Measurements from ENCODE around the gene OR2Y1. TPM values are rescaled to one million over a fixed set of nuclear protein-coding genes. Genes with fewer than 3 reads are reported as not detected.
"Not testable (repeated sequence)": the region's sequence is repeated elsewhere in the genome, so short reads cannot be mapped to it uniquely, and the experiment has no call there.

The OR2Y1 gene
- total RNA-seq, 2 donors from 2014 or later, result not detected

- Mint-ChIP-seq H3K4me3 (no peak overlapping the region), H3K27ac (no peak overlapping the region), H3K4me1 (ENCODE audit: low read depth in 2 of 2) (no peaks in the 10 kb centered on the region), H3K9me3 (no peaks in the 10 kb centered on the region), H3K27me3 (peaks cover 6 to 17% of the 10 kb centered on the region in 2 donors), H3K36me3 (no peaks in the 10 kb centered on the region)
- DNase-seq (ENCODE audit: low spot score), result no peak
- ATAC-seq, result no peak
Measured at GRCh38 chr5:180777475-180777874, 37.6 kb upstream of the OR2Y1 start.

DNA sequence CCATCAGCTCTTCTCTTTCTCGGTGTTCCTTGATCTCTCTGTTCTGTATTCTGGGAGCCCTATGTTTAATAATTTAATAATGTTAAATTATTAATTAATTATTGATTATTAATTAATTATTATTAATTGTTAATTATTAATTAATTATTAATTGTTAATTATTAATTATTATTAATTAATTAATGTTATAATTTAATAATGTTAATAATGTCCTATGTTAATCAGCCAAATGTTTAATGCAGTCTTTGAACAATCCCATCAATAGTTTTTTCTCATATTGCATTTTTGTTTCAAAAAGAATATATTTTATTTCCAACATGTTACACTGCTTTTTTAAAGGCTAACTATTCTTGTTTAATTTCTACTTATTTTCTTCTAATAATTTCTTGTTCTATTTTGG lies 36.5 kb upstream of the OR2Y1 start:
- Mint-ChIP-seq H3K4me1 (ENCODE audit: low read depth in 2 of 2) (no peaks in the 10 kb centered on the region), H3K9me3 (no peaks in the 10 kb centered on the region), H3K36me3 (peaks cover 4% of the 10 kb centered on the region), H3K27me3 (peaks cover 6 to 18% of the 10 kb centered on the region in 2 donors), H3K27ac (no peak overlapping the region), H3K4me3 (no peak overlapping the region)
- DNase-seq (ENCODE audit: low spot score) (no peak), ATAC-seq (no peak)

DNA sequence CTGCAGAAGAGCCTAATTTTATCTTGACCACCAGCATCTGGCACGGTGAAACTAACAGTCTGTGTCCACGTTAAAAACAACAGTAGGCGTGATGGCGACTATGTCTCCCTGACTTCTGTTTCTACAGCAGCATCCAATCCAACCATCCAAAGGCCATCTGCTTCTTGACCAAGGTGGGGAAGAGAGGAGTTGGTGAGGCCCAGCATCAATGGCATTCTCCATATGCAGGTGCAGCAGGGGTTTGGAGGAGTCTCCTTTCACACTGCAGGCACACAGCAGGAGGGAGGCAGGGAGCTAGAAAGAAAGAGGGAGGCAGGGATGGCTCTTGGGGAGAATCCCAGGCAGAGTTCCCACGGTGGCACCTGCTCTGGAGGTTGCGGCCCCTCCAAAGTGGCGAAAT lies 35.8 kb upstream of the OR2Y1 start:
- Mint-ChIP-seq H3K27me3 (peaks cover 6 to 18% of the 10 kb centered on the region in 2 donors), H3K27ac (no peak overlapping the region), H3K4me1 (ENCODE audit: low read depth in 2 of 2) (no peaks in the 10 kb centered on the region), H3K9me3 (no peaks in the 10 kb centered on the region), H3K4me3 (no peak overlapping the region), H3K36me3 (peaks cover 4% of the 10 kb centered on the region)
- DNase-seq (ENCODE audit: low spot score) (no peak), ATAC-seq (no peak)

GRCh38 chr5:180771839-180772238 lies 32.0 kb upstream of the OR2Y1 start:
- H3K36me3 Mint-ChIP-seq, result peaks cover 4% of the 10 kb centered on the region
- H3K27me3 Mint-ChIP-seq, result peaks cover 11 to 23% of the 10 kb centered on the region in 2 donors
- H3K9me3 Mint-ChIP-seq, result no peaks in the 10 kb centered on the region
- ATAC-seq (no peak), DNase-seq (ENCODE audit: low spot score) (no peak)
- H3K4me3 Mint-ChIP-seq, result no peak overlapping the region
- H3K27ac Mint-ChIP-seq, result no peak overlapping the region
- H3K4me1 Mint-ChIP-seq (ENCODE audit: low read depth in 2 of 2), result no peaks in the 10 kb centered on the region

DNA sequence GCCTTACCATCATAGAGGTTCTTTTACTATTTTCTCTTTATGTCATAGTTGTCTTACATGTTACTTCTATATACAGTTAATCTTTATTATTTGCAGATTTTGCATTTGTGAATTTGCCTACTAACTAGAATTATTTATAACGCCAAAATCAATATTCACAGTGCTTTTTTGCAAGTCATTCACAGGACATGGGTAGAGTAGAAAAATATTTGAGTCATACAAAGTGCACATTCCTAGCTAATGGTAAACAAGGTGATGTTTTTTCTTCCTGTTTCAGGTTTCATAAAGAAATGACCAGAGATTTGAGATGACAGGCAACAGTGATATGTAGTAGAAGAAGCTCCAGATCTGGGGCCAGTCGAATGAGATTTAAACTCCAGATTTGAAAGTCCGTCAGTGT lies 30.0 kb upstream of the OR2Y1 start:
- no peak for DNase-seq (ENCODE audit: low spot score)

DNA sequence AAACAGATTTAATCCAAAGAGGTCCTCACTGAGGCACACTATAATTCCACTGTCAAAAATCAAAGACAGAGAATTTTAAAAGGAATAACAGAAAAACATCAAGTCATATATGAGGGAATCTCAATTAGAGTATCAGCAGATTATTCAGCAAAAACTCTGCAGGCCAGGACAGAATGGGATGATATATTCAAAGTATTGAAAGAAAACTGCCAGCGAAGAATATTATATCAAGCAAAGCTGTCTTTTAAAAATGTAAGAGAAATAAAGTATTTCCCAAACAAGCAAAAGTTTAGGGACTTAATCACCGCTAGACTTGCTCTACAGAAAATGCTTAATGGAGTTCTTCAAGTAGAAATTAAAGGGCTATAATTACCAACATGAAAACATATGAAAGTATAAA lies 15.7 kb upstream of the OR2Y1 start:
- peaks cover 3% of the 10 kb centered on the region for H3K9me3 Mint-ChIP-seq
- H3K36me3 Mint-ChIP-seq, result peaks cover 13% of the 10 kb centered on the region
- no peak overlapping the region for H3K4me3 Mint-ChIP-seq
- peaks cover 14 to 34% of the 10 kb centered on the region in 2 donors for H3K27me3 Mint-ChIP-seq
- no peaks in the 10 kb centered on the region for H3K4me1 Mint-ChIP-seq (ENCODE audit: low read depth in 2 of 2)
- ATAC-seq (no peak), DNase-seq (ENCODE audit: low spot score) (no peak)
- no peak overlapping the region for H3K27ac Mint-ChIP-seq

More for the DNA sequence above, 30.0 kb upstream of the OR2Y1 start:
- no peaks in the 10 kb centered on the region for H3K4me1 Mint-ChIP-seq (ENCODE audit: low read depth in 2 of 2)
- no peak for ATAC-seq
- H3K27me3 Mint-ChIP-seq, result peaks cover 21 to 30% of the 10 kb centered on the region in 2 donors
- no peaks in the 10 kb centered on the region for H3K9me3 Mint-ChIP-seq
- no peak overlapping the region for H3K4me3 Mint-ChIP-seq
- H3K36me3 Mint-ChIP-seq, result peaks cover 4% of the 10 kb centered on the region
- H3K27ac Mint-ChIP-seq, result no peak overlapping the region

- no peak for ATAC-seq
Measured at GRCh38 chr5:180744253-180744652, 4.4 kb upstream of the OR2Y1 start.

DNA sequence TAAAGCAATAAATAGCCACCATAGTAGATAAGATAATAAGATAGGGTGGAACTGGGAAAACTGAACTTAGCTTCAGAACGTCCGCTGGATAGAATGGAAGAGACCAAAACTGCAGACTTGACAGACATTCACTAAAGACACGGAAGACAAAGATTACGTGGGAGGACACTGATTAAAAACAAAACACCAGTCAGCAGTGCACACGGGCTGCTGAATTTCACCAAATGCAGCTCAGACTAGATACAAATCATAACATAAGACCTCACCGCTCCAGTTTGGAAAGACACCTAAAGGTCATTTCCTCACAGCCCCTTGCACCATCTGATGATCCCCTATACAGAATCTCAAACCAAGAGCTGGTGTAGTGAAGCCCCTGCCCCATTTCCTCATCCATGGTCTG lies 2.9 kb upstream of the OR2Y1 start:
- H3K27ac Mint-ChIP-seq, result no peak overlapping the region
- no peaks in the 10 kb centered on the region for H3K9me3 Mint-ChIP-seq
- DNase-seq (ENCODE audit: low spot score), result no peak
- H3K4me1 Mint-ChIP-seq (ENCODE audit: low read depth in 2 of 2), result no peaks in the 10 kb centered on the region
- ATAC-seq, result no peak
- no peak overlapping the region for H3K4me3 Mint-ChIP-seq
- peaks cover 20 to 25% of the 10 kb centered on the region in 2 donors for H3K27me3 Mint-ChIP-seq
- no peaks in the 10 kb centered on the region for H3K36me3 Mint-ChIP-seq

More at GRCh38 chr5:180744253-180744652, 4.4 kb upstream of the OR2Y1 start:
- DNase-seq (ENCODE audit: low spot score), result no peak
- H3K4me3 Mint-ChIP-seq, result no peak overlapping the region
- no peaks in the 10 kb centered on the region for H3K36me3 Mint-ChIP-seq
- H3K27ac Mint-ChIP-seq, result no peak overlapping the region
- no peaks in the 10 kb centered on the region for H3K9me3 Mint-ChIP-seq
- peaks cover 16 to 23% of the 10 kb centered on the region in 2 donors for H3K27me3 Mint-ChIP-seq
- no peaks in the 10 kb centered on the region for H3K4me1 Mint-ChIP-seq (ENCODE audit: low read depth in 2 of 2)

DNA sequence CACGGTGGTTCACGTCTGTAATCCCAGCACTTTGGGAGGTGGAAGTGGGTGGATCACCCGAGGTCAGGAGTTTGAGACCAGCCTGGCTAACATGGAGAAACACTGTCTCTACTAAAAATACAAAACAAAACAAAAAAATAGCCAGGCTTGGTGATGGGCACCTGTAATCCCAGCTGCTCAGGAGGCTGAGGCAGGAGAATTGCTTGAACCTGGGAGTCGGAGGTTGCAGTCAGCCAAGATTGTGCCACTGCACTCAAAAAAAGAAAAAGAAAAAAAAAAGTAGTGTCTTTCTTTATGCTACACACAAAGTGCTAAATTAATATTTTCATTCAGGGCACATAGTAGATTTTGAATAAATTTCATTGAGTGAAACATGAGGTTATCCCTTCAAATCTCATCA lies 1.1 kb upstream of the OR2Y1 start:
- not testable (repeated sequence) for H3K4me3 Mint-ChIP-seq; H3K4me1 Mint-ChIP-seq (ENCODE audit: low read depth in 2 of 2); H3K9me3 Mint-ChIP-seq; DNase-seq (ENCODE audit: low spot score); H3K36me3 Mint-ChIP-seq; H3K27ac Mint-ChIP-seq; ATAC-seq
- peaks cover 26 to 29% of the 10 kb centered on the region in 2 donors for H3K27me3 Mint-ChIP-seq

GRCh38 chr5:180739271-180739670 lies 587 bp downstream of the OR2Y1 start:
- ATAC-seq (peak in 1 of 2 donors; percentile 17), DNase-seq (ENCODE audit: low spot score) (no peak)
- H3K4me1 Mint-ChIP-seq (ENCODE audit: low read depth in 2 of 2), result no peaks in the 10 kb centered on the region
- peaks cover 30 to 31% of the 10 kb centered on the region in 2 donors for H3K27me3 Mint-ChIP-seq
- H3K9me3 Mint-ChIP-seq, result no peaks in the 10 kb centered on the region
- no peaks in the 10 kb centered on the region for H3K36me3 Mint-ChIP-seq
- H3K4me3 Mint-ChIP-seq, result no peak overlapping the region
- H3K27ac Mint-ChIP-seq, result no peak overlapping the region

DNA sequence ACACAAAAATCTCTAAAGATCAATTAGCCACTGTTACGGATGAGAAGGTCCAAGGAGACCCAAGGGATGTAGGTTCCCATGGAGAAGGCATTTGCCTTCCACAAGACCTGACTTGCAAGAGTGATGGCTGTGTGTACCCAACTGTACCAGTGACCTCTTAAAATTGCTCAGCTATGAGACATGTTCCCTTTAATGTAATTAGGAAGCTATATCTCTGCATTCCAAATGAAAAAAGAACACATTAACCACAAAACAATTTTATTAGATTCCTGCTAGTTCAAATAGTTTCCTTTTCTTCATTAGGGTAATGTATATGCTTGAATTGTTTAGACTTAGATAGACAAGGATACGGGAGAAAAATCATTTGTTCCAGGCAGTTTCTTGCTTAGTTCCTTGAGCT lies 3.3 kb downstream of the OR2Y1 start:
- H3K36me3 Mint-ChIP-seq, result no peaks in the 10 kb centered on the region
- no peak for ATAC-seq
- no peak for DNase-seq (ENCODE audit: low spot score)
- no peaks in the 10 kb centered on the region for H3K9me3 Mint-ChIP-seq
- H3K27ac Mint-ChIP-seq, result no peak overlapping the region
- H3K4me1 Mint-ChIP-seq (ENCODE audit: low read depth in 2 of 2), result no peaks in the 10 kb centered on the region
- H3K4me3 Mint-ChIP-seq, result no peak overlapping the region
- H3K27me3 Mint-ChIP-seq, result peaks cover 36 to 37% of the 10 kb centered on the region in 2 donors

DNA sequence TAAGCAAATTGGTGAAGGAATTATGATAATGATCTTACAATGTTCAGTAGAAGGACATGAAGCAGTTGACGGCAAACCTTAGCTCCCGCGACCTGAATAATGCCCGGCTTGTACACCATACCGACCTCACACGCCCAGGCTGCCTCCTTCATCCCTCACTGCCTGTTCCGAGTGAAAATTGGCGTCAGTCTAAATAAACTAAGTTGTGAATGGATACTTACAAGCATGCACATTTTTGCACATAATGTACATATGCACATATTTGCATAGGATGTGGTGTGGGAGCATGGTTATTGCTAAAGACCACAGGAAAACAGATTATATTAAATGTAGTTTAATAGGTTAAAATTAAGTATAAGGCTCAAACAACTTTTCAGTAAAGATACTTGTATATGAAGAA lies 14.9 kb downstream of the OR2Y1 start:
- no peaks in the 10 kb centered on the region for H3K9me3 Mint-ChIP-seq
- no peaks in the 10 kb centered on the region for H3K4me1 Mint-ChIP-seq (ENCODE audit: low read depth in 2 of 2)
- H3K36me3 Mint-ChIP-seq, result no peaks in the 10 kb centered on the region
- no peak overlapping the region for H3K4me3 Mint-ChIP-seq
- peaks cover 12 to 36% of the 10 kb centered on the region in 2 donors for H3K27me3 Mint-ChIP-seq
- ATAC-seq, result no peak
- no peak for DNase-seq (ENCODE audit: low spot score)
- H3K27ac Mint-ChIP-seq, result no peak overlapping the region

- DNase-seq (ENCODE audit: low spot score) (no peak), ATAC-seq (no peak)
- H3K4me3 Mint-ChIP-seq, result no peak overlapping the region
- H3K4me1 Mint-ChIP-seq (ENCODE audit: low read depth in 2 of 2), result no peaks in the 10 kb centered on the region
- peaks cover 12 to 36% of the 10 kb centered on the region in 2 donors for H3K27me3 Mint-ChIP-seq
- no peak overlapping the region for H3K27ac Mint-ChIP-seq
- H3K36me3 Mint-ChIP-seq, result no peaks in the 10 kb centered on the region
- no peaks in the 10 kb centered on the region for H3K9me3 Mint-ChIP-seq
Measured at GRCh38 chr5:180723936-180724335, 15.9 kb downstream of the OR2Y1 start.

DNA sequence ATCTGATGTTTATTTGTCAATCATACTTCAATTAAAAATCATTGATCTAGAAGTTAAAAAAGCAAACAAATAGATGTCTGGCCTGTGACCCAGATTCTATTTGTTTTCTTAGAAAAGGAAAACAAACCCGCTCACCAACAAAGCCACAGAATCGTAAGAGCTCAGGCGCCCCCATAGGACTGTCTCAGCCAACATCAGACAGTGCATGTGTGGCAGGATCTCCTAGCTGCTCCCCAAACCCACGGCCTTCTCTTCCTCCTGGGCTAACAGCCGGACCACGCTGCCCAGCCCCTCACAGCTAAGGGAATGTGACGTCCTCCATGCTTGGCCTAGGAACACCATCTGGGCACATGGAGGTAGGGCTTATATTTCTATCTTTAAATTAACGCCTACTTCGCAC lies 19.4 kb downstream of the OR2Y1 start:
- no peak overlapping the region for H3K27ac Mint-ChIP-seq
- DNase-seq (ENCODE audit: low spot score) (no peak), ATAC-seq (peak in 1 of 2 donors; percentile 52)
- no peaks in the 10 kb centered on the region for H3K36me3 Mint-ChIP-seq
- peaks cover 6 to 9% of the 10 kb centered on the region in 2 donors for H3K27me3 Mint-ChIP-seq
- H3K4me1 Mint-ChIP-seq (ENCODE audit: low read depth in 2 of 2), result peaks cover 6 to 8% of the 10 kb centered on the region in 2 donors
- H3K9me3 Mint-ChIP-seq, result no peaks in the 10 kb centered on the region
- H3K4me3 Mint-ChIP-seq, result no peak overlapping the region

DNA sequence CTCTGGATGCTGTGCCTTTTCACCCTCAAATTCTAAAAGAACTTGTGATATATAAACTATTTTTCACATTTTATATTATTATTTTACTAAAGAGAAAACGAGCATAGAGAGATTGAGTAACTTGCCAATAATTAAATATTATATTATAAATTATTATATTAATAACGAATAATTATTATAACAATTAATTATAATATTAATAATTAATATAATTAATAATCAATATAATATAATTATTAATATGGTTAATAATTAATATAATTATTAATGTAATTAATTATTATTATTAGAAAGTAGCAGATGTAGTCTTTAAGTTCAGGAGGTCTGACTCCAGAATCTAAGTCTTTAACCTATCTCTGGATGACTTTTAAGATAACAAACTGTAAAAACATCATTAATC lies 20.1 kb downstream of the OR2Y1 start:
- Mint-ChIP-seq H3K4me1 (ENCODE audit: low read depth in 2 of 2) (peaks cover 6 to 8% of the 10 kb centered on the region in 2 donors), H3K9me3 (no peaks in the 10 kb centered on the region), H3K27ac (no peak overlapping the region), H3K36me3 (no peaks in the 10 kb centered on the region), H3K27me3 (peaks cover 6 to 9% of the 10 kb centered on the region in 2 donors), H3K4me3 (no peak overlapping the region)
- DNase-seq (ENCODE audit: low spot score) (no peak), ATAC-seq (no peak)

Measured in natural killer cell treated with Interleukin-12 subunit alpha and Interleukin-12 subunit beta and Interleukin-15 and Interleukin-18, amount 100 ng/mL, for 72 hours (primary cell).